Ovary (tissue), 9 donors: ENCODE data around the gene KLK8. TPM values are rescaled to one million over a fixed set of nuclear protein-coding genes. Genes with fewer than 3 reads are reported as not detected.

ENCODE experiments used
- DNase-seq, 5 donors: peaks; one replicate each; pipeline ENCODE4 v3.0.0-alpha.2; 2019 to 2020
- H3K27ac ChIP-seq, 2 donors: fragments of 200-600 bp; one replicate each; pipeline versions ENCODE4 v1.5.1 to v1.8.0; 2019 to 2022
- H3K27me3 ChIP-seq: fragments of 200-600 bp; one replicate; pipeline ENCODE4 v1.8.0; 2022
- H3K36me3 ChIP-seq: fragments of 200-600 bp; sonication (generic); one replicate; pipeline ENCODE4 v1.5.1; 2019
- H3K4me1 ChIP-seq: one replicate; pipeline ENCODE4 v1.8.1; 2013; ENCODE audit warnings: mild to moderate bottlenecking, moderate library complexity; ENCODE audit not compliant: insufficient read depth
- H3K4me3 ChIP-seq: fragments of 200-600 bp; sonication (generic); one replicate; pipeline ENCODE4 v1.5.1; 2017
- H3K9me3 ChIP-seq, 2 donors: fragments of 200-600 bp in 1 of 2; sonication (generic) in 1 of 2; one replicate each; pipeline versions ENCODE4 v1.5.1 to v1.8.1; 2013 to 2019; ENCODE audit warnings: mild to moderate bottlenecking in 1 of 2, moderate library complexity in 1 of 2
- CTCF ChIP-seq, 3 donors: fragments of 450-650 bp in 2 of 3; fragments of 200-600 bp in 1 of 3; IDR thresholded peaks; one replicate each; pipeline versions ENCODE4 v1.5.1 to v1.8.0; 2016 to 2022; ENCODE audit warnings: antibody characterized with exemption in 3 of 3, mild to moderate bottlenecking in 1 of 3
- EP300 ChIP-seq: sonication (generic); formaldehyde crosslinking; IDR thresholded peaks from one replicate; pipeline ENCODE4 v1.6.1; 2017; ENCODE audit warnings: antibody characterized with exemption
- POLR2A ChIP-seq: fragments of 450-650 bp; IDR thresholded peaks from one replicate; pipeline ENCODE4 v1.6.1; 2017; ENCODE audit warnings: antibody characterized with exemption, mild to moderate bottlenecking, moderate library complexity
- WGBS, 3 donors: extraction: QIAGEN DNeasy Blood & Tissue Kit in 1 of 3; methylation state at CpG; one replicate each; pipeline versions ENCODE4 v1.1.5 to v1.1.7; 2013 to 2017; 5-methylcytosine and 5-hydroxymethylcytosine counted together
- intact Hi-C, 4 donors: fragments of 100-400 bp; cut with DNase I; formaldehyde crosslinking; loops; one replicate each; pipeline versions ENCODE4 v1.11.0 to v1.15.1; 2022 to 2023
- polyA plus RNA-seq, 2 donors: library from polyadenylated mRNA; stranded (reverse); fragments of 200-250 nt in 1 of 2; fragments of 350-450 nt in 1 of 2; fragmentation: Illumina TruSeq in 1 of 2; extraction: RNeasy Lipid Tissue Mini Kit (QIAGEN cat#74804) in 1 of 2; gene quantifications; one replicate each; pipeline ENCODE4 v1.2.3, GENCODE V29; 2013 to 2014
- total RNA-seq, 7 donors: library from RNA; depleted of rRNA in 2 of 7; stranded (reverse); fragments of >200 nt in 2 of 7; fragmentation: NEBNext Ultra II Directional in 3 of 7; extraction: Animal tissue kit (Norgen Biotek cat#: 25700) in 3 of 7; gene quantifications; one replicate each; pipeline versions ENCODE4 v1.1.0 to v1.2.4, GENCODE V29; 2016 to 2023
- donor health status: DM: no; HTN: no; CAD: no; lungs with moderate emphysema.
- donor health status: DM: no; HTN: no; CAD: no.
- donor health status: Bipolar disorder and iron deficiency.
- donor health status: DM: yes; HTN: yes; CAD: no.
- donor health status: DM: no; HTN: no; CAD: no.
- donor health status: DM: yes; HTN: yes; CAD: no.

Gene KLK8
- total and polyA plus RNA-seq, 9 donors, result 0.24 to 19.0 (median 1.3) TPM; not detected in 3

GRCh38 chr19:50962245-50962644 is 39.2 kb downstream of the KLK8 start:
- Histone ChIP-seq H3K4me3 (no peak overlapping the region), H3K4me1 (no peaks in the 10 kb centered on the region), H3K9me3 (no peaks in the 10 kb centered on the region), H3K27ac (no peak overlapping the region), H3K27me3 (no peaks in the 10 kb centered on the region), H3K36me3 (no peaks in the 10 kb centered on the region)
- WGBS, 3 donors, result 87 to 97% (median 89%) methylated on average over 1 of the region's 1 CpG
- TF ChIP-seq EP300, result no peak
- no peak for TF ChIP-seq CTCF (IDR thresholded peaks at IDR 0.05)
- TF ChIP-seq POLR2A, result no peak
- DNase-seq, result no peak
- intact Hi-C loops, result no loop called here

GRCh38 chr19:50959731-50960500 is 41.5 kb downstream of the KLK8 start:
- Histone ChIP-seq H3K27me3 (no peaks in the 10 kb centered on the region), H3K27ac (no peak overlapping the region), H3K36me3 (no peaks in the 10 kb centered on the region), H3K4me1 (no peaks in the 10 kb centered on the region), H3K9me3 (no peaks in the 10 kb centered on the region), H3K4me3 (no peak overlapping the region)
- 18 to 39% (median 24%) methylated on average over 8 to 9 of the region's 9 CpGs for WGBS, 3 donors
- intact Hi-C loops, result no loop called here
- TF ChIP-seq EP300 (no peak), POLR2A (no peak), CTCF (IDR thresholded peaks at IDR 0.05) (no peak)
- DNase-seq, result no peak

GRCh38 chr19:50957587-50957986 is 43.8 kb downstream of the KLK8 start:
- H3K9me3 ChIP-seq, result no peaks in the 10 kb centered on the region
- no peak for TF ChIP-seq POLR2A
- no peak overlapping the region for H3K27ac ChIP-seq
- 67 to 85% (median 77%) methylated on average over 8 of the region's 8 CpGs for WGBS, 3 donors
- H3K27me3 ChIP-seq, result no peaks in the 10 kb centered on the region
- no peak for DNase-seq
- no peaks in the 10 kb centered on the region for H3K36me3 ChIP-seq
- no peaks in the 10 kb centered on the region for H3K4me1 ChIP-seq
- no peak overlapping the region for H3K4me3 ChIP-seq
- intact Hi-C loops, result no loop called here

- TF ChIP-seq CTCF (IDR thresholded peaks at IDR 0.05) (no peak), EP300 (no peak), POLR2A (no peak)
- H3K4me1 ChIP-seq, result no peaks in the 10 kb centered on the region
- 1 to 7% (median 2%) methylated on average over 7 of the region's 7 CpGs for WGBS, 3 donors
- intact Hi-C loops, result no loop called here
- H3K9me3 ChIP-seq, result no peaks in the 10 kb centered on the region
- no peak for DNase-seq
- no peak within 1 kb of the TSS for H3K4me3 ChIP-seq
- H3K27me3 ChIP-seq, result no peaks in the 10 kb centered on the region
- no peaks in the 10 kb centered on the region for H3K36me3 ChIP-seq
- no peak within 1 kb of the TSS for H3K27ac ChIP-seq
Measured at GRCh38 chr19:50952910-50953309, 48.5 kb downstream of the KLK8 start, which contains the start of gene KLK5. Gene KLK5 (minus strand): TSS chr19:50953038. CDS start chr19:50952657, 381 bp downstream.

- no peak for DNase-seq
- Histone ChIP-seq H3K27ac (no peak overlapping the region), H3K9me3 (no peaks in the 10 kb centered on the region), H3K4me1 (no peaks in the 10 kb centered on the region), H3K4me3 (no peak overlapping the region), H3K27me3 (no peaks in the 10 kb centered on the region), H3K36me3 (no peaks in the 10 kb centered on the region)
- TF ChIP-seq POLR2A, result no peak
- TF ChIP-seq EP300, result no peak
- no peak for TF ChIP-seq CTCF (IDR thresholded peaks at IDR 0.05)
- intact Hi-C loops, result no loop called here
- WGBS, 3 donors, result 34 to 70% (median 49%) methylated on average over 19 of the region's 19 CpGs
Measured at GRCh38 chr19:50949861-50950260, 51.5 kb downstream of the KLK8 start.
